IMR-90 (cell line): ENCODE data around the gene CPN1. TPM values are rescaled to one million over a fixed set of nuclear protein-coding genes. Genes with fewer than 3 reads are reported as not detected.
A peak's percentile ranks its signal among the peaks of the same experiment; 100 is the strongest.

Experiments used
- ATAC-seq: fragments of 200-7000 bp; cut with Tn5 transposase; 2 replicates; pipeline ENCODE4 v1.9.1; 2020; ENCODE audit warnings: low read depth, mild to moderate bottlenecking, moderate library complexity
- BruUV-seq: library from RNA; stranded (reverse); fragments of 400-500 nt; replicated peaks from 2 replicates; lab custom pipeline; 2021; lab: Mats Ljungman, UMichigan
- CTCF ChIA-PET: fragments of 300-600 bp; formaldehyde crosslinking; extraction: SDS; loops from one replicate; lab custom pipeline; 2021; ENCODE audit warnings: antibody characterized with exemption; lab: Yijun Ruan, JAX
- POLR2A ChIA-PET: fragments of 300-600 bp; sonication (Branson Sonifier 250); formaldehyde crosslinking; loops from one replicate; lab custom pipeline; 2022; ENCODE audit warnings: antibody characterized with exemption; ENCODE audit not compliant: unreplicated experiment; lab: Charles Lee
- DNase-seq: peaks from one replicate; pipeline ENCODE4 v3.0.0; 2013
- H2AFZ ChIP-seq: replicated peaks from 2 replicates; pipeline ENCODE3; 2013; ENCODE audit warnings: low read length, mild to moderate bottlenecking; ENCODE audit not compliant: poor library complexity
- H2AK5ac ChIP-seq: 2 replicates; pipeline ENCODE4 v1.6.1; 2013; ENCODE audit warnings: low read depth, low read length, inconsistent platforms
- H2AK9ac ChIP-seq: replicated peaks from 2 replicates; pipeline ENCODE3; 2013; ENCODE audit warnings: mild to moderate bottlenecking, low read depth, low read length, moderate library complexity; ENCODE audit not compliant: poor library complexity
- H2BK120ac ChIP-seq: 2 replicates; pipeline ENCODE4 v1.6.1; 2013; ENCODE audit warnings: low read depth, low read length, inconsistent platforms
- H2BK15ac ChIP-seq: 3 replicates; pipeline ENCODE4 v1.6.1; 2013; ENCODE audit warnings: low read depth, low read length, inconsistent platforms
- H2BK20ac ChIP-seq: 2 replicates; pipeline ENCODE4 v1.6.1; 2013; ENCODE audit warnings: low read depth, mild to moderate bottlenecking, inconsistent platforms, low read length, moderate library complexity
- H2BK5ac ChIP-seq: 2 replicates; pipeline ENCODE4 v1.6.1; 2013; ENCODE audit warnings: mild to moderate bottlenecking, low read depth, low read length, inconsistent platforms; ENCODE audit not compliant: poor library complexity, severe bottlenecking
- H3K14ac ChIP-seq: replicated peaks from 2 replicates; pipeline ENCODE4 v1.6.1; 2013; ENCODE audit warnings: low read depth, low read length, inconsistent platforms
- H3K18ac ChIP-seq: 2 replicates; pipeline ENCODE4 v1.6.1; 2013; ENCODE audit warnings: low read depth, low read length, control low read depth
- H3K23ac ChIP-seq: 2 replicates; pipeline ENCODE4 v1.6.1; 2013; ENCODE audit warnings: low read depth, low read length, inconsistent platforms
- H3K27ac ChIP-seq: 2 replicates; pipeline ENCODE4 v1.5.1; 2013; ENCODE audit warnings: mild to moderate bottlenecking, control low read depth, low read length; ENCODE audit not compliant: insufficient read depth
- H3K27me3 ChIP-seq: 2 replicates; pipeline ENCODE4 v1.6.1; 2013; ENCODE audit warnings: low read length; ENCODE audit not compliant: control insufficient read depth, insufficient read depth
- H3K36me3 ChIP-seq: 2 replicates; pipeline ENCODE4 v1.6.1; 2013; ENCODE audit warnings: low read length, mixed read lengths; ENCODE audit not compliant: control insufficient read depth, insufficient read depth
- H3K4ac ChIP-seq: 2 replicates; pipeline ENCODE4 v1.6.1; 2013; ENCODE audit warnings: low read depth, low read length, inconsistent platforms
- H3K4me1 ChIP-seq: 2 replicates; pipeline ENCODE4 v1.6.1; 2013; ENCODE audit warnings: low read length, mixed read lengths; ENCODE audit not compliant: control insufficient read depth, insufficient read depth
- H3K4me2 ChIP-seq: 2 replicates; pipeline ENCODE4 v1.6.1; 2013; ENCODE audit warnings: low read depth, mild to moderate bottlenecking, control low read depth, low read length, moderate library complexity
- H3K4me3 ChIP-seq: 2 replicates; pipeline ENCODE4 v1.5.1; 2013; ENCODE audit warnings: low read depth, mild to moderate bottlenecking, control low read depth, low read length, moderate library complexity; ENCODE audit not compliant: insufficient read depth
- H3K56ac ChIP-seq: 2 replicates; pipeline ENCODE4 v1.6.1; 2013; ENCODE audit warnings: low read length, inconsistent platforms; ENCODE audit not compliant: insufficient read depth; ENCODE audit errors: extremely low read depth
- H3K79me1 ChIP-seq, 2 experiments: 2 replicates each; pipeline ENCODE4 v1.6.1; 2013; ENCODE audit warnings: low read length in 2 of 2, inconsistent platforms in 1 of 2, low read depth in 1 of 2
- H3K9ac ChIP-seq: 2 replicates; pipeline ENCODE4 v1.6.1; 2013; ENCODE audit warnings: low read depth, low read length, control low read depth
- H3K9me1 ChIP-seq: 2 replicates; pipeline ENCODE4 v1.6.1; 2013; ENCODE audit warnings: low read length, inconsistent platforms; ENCODE audit not compliant: insufficient read depth
- H3K9me3 ChIP-seq: 2 replicates; pipeline ENCODE4 v1.6.1; 2013; ENCODE audit warnings: low read length; ENCODE audit not compliant: control insufficient read depth, insufficient read depth
- H4K20me1 ChIP-seq: 2 replicates; pipeline ENCODE4 v1.6.1; 2013; ENCODE audit warnings: low read length, inconsistent platforms; ENCODE audit not compliant: insufficient read depth
- H4K5ac ChIP-seq: 2 replicates; pipeline ENCODE4 v1.6.1; 2013; ENCODE audit warnings: mild to moderate bottlenecking, low read depth, low read length, control low read depth
- H4K8ac ChIP-seq, 2 experiments: 2 replicates each; pipeline ENCODE4 v1.6.1; 2013; ENCODE audit warnings: low read depth in 2 of 2, low read length in 2 of 2, control low read depth in 1 of 2, inconsistent platforms in 1 of 2
- H4K91ac ChIP-seq: 2 replicates; pipeline ENCODE4 v1.6.1; 2013; ENCODE audit warnings: low read depth, low read length, inconsistent platforms; ENCODE audit not compliant: insufficient read depth
- CEBPB ChIP-seq: IDR thresholded peaks from 2 replicates; pipeline ENCODE4 v1.6.1; 2012; ENCODE audit warnings: low read depth, low read length, improper control_type of control experiment
- FOS ChIP-seq: fragments of 150-350 bp; IDR thresholded peaks from 2 replicates; pipeline ENCODE4 v1.6.1; 2016; ENCODE audit warnings: low read depth, low read length
- MAZ ChIP-seq: IDR thresholded peaks from 2 replicates; pipeline ENCODE4 v1.6.1; 2012; ENCODE audit warnings: low read depth, mild to moderate bottlenecking, low read length, improper control_type of control experiment, moderate library complexity, borderline replicate concordance
- MXI1 ChIP-seq: IDR thresholded peaks from 2 replicates; pipeline ENCODE4 v1.6.1; 2012; ENCODE audit warnings: low read depth, mild to moderate bottlenecking, low read length, moderate library complexity, borderline replicate concordance
- RCOR1 ChIP-seq: IDR thresholded peaks from 2 replicates; pipeline ENCODE4 v1.6.1; 2012; ENCODE audit warnings: mild to moderate bottlenecking, low read length, improper control_type of control experiment; ENCODE audit not compliant: insufficient replicate concordance
- RFX5 ChIP-seq: IDR thresholded peaks from 2 replicates; pipeline ENCODE4 v1.8.0; 2012; ENCODE audit warnings: low read depth, mild to moderate bottlenecking, low read length, moderate library complexity
- WGBS, 2 experiments: methylation state at CpG; one replicate each; pipeline versions ENCODE4 v1.1.5 to v1.1.7; 2013; ENCODE audit warnings: missing lambda C conversion rate in 2 of 2; ENCODE audit not compliant: insufficient read length in 1 of 2; ENCODE audit errors: extremely low coverage in 2 of 2; 5-methylcytosine and 5-hydroxymethylcytosine counted together
- dilution Hi-C: fragments of 300-500 bp; cut with HindIII; formaldehyde crosslinking; loops from one replicate; pipeline ENCODE4 v1.14.3; 2018; ENCODE audit warnings: low sequenced_read_pairs; ENCODE audit not compliant: unreplicated experiment
- in situ Hi-C: fragments of 300-500 bp; cut with MboI; formaldehyde crosslinking; loops from 3 replicates; pipeline ENCODE4 v1.14.3; 2019; ENCODE audit warnings: low sequenced_read_pairs, inconsistent platforms, mixed read lengths
- intact Hi-C: fragments of 100-400 bp; cut with micrococcal nuclease; formaldehyde crosslinking; loops from 2 replicates; pipeline ENCODE4 v1.10.0; 2022
- polyA plus RNA-seq, 3 experiments: library from polyadenylated mRNA; depleted of rRNA; stranded (reverse); fragments of >200 nt; gene quantifications; 2 replicates each; pipeline ENCODE4 v1.2.3, GENCODE V29; 2012; ENCODE audit warnings: low replicate concordance in 1 of 3
- total RNA-seq: library from RNA; depleted of rRNA; stranded (reverse); fragments of >200 nt; gene quantifications from 2 replicates; pipeline ENCODE4 v1.2.3, GENCODE V29; 2012

The CPN1 gene
- total and polyA plus RNA-seq, 2 of the 4 experiments (the other 2 are of a cell fraction), result not detected

GRCh38 chr10:100008142-100008522 is 73.5 kb downstream of the CPN1 start:
- Histone ChIP-seq H4K91ac (no peak overlapping the region), H3K4ac (peak overlapping the region; percentile 42; the same call in 1 of the 2 replicates), H3K56ac (peak overlapping the region; percentile 65), H3K14ac (no peak overlapping the region; the same call in 1 of the 2 replicates), H2AK9ac (no peak overlapping the region), H2AFZ (no peak overlapping the region), H3K18ac (no peak overlapping the region), H3K36me3 (no peaks in the 10 kb centered on the region), H3K27me3 (no peaks in the 10 kb centered on the region), H3K27ac (peak overlapping the region; percentile 50; the same call in 1 of the 2 replicates), H3K9ac (no peak overlapping the region; the same call in 1 of the 2 replicates), H3K79me1 (peaks cover 13 to 25% of the 10 kb centered on the region in 2 experiments; a peak in 3 of 4 replicates), H4K5ac (no peak overlapping the region), H3K4me1 (peaks cover 15% of the 10 kb centered on the region), H4K8ac (peak overlapping the region in 1 of 2 experiments; percentile 16; a peak in 1 of 4 replicates), H3K9me3 (no peaks in the 10 kb centered on the region), H3K23ac (peak overlapping the region; percentile 69; the same call in 1 of the 2 replicates), H2BK120ac (peak overlapping the region; percentile 30; the same call in 1 of the 2 replicates), H2AK5ac (peak overlapping the region; percentile 35; the same call in 1 of the 2 replicates), H2BK5ac (peak overlapping the region; percentile 95), H2BK15ac (0 out of 3 replicates have a peak overlapping the region, but pooled peaks have one; percentile 24), H4K20me1 (peaks cover 20% of the 10 kb centered on the region; the same call in 1 of the 2 replicates), H2BK20ac (peak overlapping the region; percentile 23; the same call in 1 of the 2 replicates), H3K9me1 (peaks cover 10% of the 10 kb centered on the region), H3K4me3 (peak overlapping the region; percentile 70; the same call in 1 of the 2 replicates), H3K4me2 (peak overlapping the region; percentile 84)
- TF ChIP-seq RCOR1 (no peak), MAZ (no peak), FOS (peak; percentile 49; the same call in 1 of the 2 replicates), CEBPB (peak; percentile 88), MXI1 (no peak), RFX5 (no peak)
- ATAC-seq (0 out of 2 replicates have a peak, but pooled peaks have one; percentile 5), DNase-seq (peak; percentile 84)
- intact Hi-C loops (loop anchor here (2.0 to 5.0 kb wide), 4 partner anchors 31 to 161 kb away; no protein-coding TSS in a partner anchor), dilution Hi-C loops (no loop called here), in situ Hi-C loops (no loop called here)
- no TSS peak for BruUV-seq
- POLR2A ChIA-PET, result no interaction called here
- CTCF ChIA-PET, result interaction anchor here (0.7 to 2.7 kb wide), 2 partner anchors 43 to 162 kb away, joined by 4 to 11 read pairs; no protein-coding TSS in a partner anchor
- no CpG with 5 or more reads among the region's 6 CpGs for WGBS, 2 experiments
